Stimulated activated CD4-positive, alpha-beta T cell treated with anti-CD3 and anti-CD28 coated beads, Interleukin-4, amount 100 ng/mL, for 4 hours (primary cell): Measurements from ENCODE around the gene TIGD6.
A peak's percentile ranks its signal among the peaks of the same experiment; 100 is the strongest.
"Not testable (repeated sequence)": the region's sequence is repeated elsewhere in the genome, so short reads cannot be mapped to it uniquely, and the experiment has no call there.

Experiments
- DNase-seq, 2 experiments: peaks; one replicate each; pipeline ENCODE4 v3.0.0-alpha.2; 2020

The TIGD6 gene

DNA sequence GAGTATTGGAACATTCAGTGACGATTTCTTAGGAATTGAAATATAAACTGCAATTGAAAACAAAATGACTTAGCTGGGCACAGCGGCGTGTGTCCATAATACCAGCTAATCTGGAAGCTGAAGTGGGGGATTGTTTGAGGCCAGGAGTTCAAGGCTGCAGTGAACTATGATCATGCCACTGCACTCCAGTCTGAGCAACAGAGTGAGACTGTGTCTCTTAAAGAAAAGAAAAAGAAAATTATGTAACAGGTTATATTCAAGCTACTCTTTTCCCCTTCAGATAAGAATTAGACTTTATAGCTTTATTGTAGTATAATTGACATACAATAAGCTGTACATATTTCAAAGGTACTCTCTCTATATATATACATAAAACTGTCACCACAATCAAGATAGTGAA is 33.5 kb downstream of the TIGD6 start:
- no peak for DNase-seq

DNA sequence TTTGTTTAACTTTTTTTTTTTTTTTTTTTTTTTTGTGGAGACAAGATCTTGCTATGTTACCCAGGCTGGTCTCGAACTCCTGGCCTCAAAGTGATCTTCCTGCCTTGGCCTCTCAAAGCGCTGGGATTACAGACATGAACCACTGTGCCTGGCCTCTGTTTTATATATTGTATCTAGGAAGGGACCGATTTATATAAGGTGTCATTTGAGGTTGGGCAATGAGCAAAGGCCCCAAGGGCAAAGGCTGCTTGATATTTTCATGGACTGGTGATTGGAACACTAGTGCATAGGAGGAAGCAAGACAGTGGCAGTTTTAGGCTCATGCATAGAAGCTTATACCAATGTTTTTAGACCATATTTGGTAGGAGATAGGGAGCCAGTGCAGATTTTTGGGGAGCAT is 36.7 kb downstream of the TIGD6 start:
- DNase-seq, result no peak

DNA sequence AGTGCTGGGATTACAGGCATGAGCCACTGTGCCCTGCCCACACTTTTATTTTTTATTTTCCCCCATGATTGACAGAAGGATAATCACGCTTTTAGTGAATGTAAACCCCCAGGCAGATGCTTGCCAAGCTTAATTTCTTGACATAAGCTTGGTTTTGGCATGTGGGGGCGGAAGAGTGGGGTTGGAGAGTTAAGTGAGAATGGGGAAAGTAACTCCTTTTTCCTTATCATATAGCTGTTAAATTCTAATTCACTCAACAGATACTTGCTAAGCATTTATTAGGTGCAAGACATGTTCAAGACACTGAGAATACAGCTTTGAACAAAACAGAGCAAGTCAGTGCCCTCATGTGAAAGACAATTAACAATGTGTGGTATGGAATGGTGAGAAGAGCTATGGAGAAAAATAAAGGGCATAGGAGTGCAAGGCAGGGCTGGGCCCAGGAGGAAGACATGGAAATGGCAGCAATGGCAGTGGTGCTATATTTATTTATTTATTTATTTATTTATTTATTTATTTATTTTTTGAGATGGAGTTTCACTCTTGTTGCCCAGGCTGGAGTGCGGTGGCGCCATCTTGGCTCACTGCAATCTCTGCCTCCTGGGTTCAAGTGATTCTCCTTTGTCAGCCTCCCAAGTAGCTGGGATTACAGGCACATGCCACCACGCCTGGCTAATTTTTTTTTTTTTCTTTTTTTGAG is 37.7 kb downstream of the TIGD6 start:
- DNase-seq, result no peak

DNA sequence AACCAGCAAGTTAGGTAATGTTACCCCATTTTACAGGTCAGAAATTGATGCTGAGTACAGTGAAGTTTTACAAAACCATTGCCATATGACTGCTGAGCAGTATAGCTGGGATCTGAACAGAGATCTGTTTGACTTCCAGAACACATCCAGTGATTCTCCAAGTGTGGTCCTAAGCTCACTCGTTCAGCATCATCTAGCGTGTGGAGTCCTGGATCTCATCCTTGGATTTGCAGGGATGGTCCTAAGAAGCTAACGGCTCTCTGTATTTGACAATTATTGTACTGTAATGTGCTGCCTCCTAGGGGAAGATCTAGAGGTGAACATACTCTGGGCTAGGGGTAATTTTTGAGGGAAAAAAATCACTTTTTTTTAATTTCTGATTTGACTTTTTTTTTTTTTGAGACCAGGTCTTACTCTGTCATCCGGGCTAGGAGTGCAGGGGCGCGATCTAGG is 38.5 kb downstream of the TIGD6 start:
- no peak for DNase-seq

DNA sequence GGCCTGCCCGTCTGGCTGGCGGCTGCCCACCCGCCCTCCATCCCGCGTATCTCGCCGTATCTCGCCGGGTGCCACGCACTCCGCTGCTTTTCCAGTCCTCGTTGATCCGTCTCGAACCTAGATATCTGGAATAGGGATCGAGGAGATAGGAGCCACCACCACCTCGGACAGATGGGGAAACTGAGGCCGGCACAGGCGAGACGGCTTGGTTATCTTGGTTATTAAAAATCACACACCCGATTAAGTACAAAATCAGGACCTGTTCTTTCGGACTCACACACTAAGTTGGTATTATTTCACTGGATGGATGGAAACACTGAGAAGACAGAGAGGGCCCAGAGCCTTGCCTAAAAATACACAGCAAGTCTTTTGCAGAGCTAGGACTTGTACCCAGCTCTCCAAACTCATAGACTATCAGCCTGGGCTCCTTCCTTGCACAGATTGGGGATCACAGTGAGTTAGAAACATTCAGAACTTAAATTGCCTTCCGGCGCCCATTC is 39.2 kb downstream of the TIGD6 start:
- no peak for DNase-seq

DNA sequence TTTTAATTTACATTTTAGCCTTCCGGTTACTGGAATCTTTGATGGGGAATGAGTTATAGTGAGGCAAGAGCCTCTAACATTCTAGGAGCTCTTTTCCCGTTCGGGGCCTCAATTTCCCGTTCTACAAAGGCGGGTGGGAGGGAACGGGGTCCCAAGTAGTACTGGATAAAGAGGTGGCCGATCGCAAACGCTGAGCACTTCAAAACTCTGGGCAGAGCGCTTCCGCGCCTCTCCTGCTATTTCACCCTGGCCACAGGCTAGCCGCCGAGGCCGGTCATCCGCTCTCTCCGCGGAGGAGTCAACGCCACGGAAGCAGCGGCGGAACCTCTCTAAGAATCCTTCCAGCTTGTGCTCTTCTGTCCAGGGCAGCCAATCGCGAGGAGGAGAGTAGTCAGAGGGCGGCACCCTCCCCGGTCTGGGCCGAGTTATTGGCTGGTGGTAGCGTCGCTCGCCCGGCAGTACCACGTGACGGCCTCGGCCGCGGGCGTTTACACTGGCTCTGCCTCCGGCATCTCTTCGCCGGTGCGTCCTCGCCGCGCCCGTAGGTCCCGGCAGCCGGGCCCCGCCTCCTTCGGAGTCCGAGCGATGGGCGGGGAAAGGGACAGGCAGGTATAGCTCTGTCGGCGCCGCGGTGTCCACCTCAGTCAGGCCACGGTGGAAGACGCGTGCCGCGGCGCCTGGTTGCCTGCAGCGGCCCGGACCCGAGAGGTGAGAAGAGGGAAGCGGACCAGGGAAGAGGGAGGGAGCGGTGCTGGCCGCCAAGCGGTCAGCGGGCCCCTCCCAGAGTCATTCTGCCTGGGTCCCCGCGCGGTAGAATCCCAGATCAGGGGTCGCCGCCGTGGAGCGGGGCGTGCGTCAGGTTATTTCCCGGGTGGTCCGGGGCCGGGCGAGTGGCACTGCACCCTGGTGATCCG is 39.9 kb downstream of the TIGD6 start, which contains the start of gene SLC26A2:
Gene SLC26A2, plus strand, starts transcription at position 487 of the 914 bp plus-strand sequence. CDS start 16,895 bp downstream, outside the sequence.
- DNase-seq, result peak; percentile 88 to 94

DNA sequence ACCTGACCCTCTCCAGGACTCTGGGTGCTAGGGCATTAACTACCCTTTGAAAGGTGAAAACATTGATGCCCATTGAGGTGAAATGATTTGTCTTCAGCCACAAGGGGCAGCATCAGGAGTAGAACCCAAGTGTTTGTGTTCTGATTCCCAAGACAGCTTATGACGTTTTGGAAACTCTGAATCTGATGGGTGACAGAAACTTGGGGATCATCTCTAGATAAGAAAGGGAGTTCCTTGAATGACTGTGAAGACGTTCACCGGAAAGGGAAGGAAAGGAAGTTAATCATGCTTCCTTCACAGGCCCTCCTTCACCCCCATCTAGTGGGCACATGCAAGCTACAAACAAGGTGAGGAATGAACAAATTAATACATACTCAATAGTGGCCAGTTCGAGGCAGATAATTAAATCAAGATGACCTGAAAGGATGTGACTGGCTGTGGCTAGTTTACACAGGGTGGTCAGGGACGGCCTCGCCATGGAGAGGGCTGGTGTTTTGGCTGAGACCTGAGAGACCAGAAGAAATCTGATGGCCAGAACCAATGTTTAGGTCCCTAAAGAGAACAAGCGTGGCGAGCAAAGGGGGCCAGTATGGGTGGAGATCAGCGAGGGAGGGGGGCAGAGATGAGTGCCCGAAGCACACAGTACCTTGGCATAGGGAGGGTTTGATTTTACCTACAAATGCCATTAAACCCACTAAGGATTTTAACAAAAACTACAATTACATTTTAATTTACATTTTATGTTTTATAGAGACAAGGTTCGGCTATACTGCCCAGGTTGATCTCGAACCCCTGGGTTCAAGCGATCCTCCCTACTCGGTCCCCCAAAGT is 40.8 kb downstream of the TIGD6 start:
- DNase-seq, result peak; percentile 14 to 60

DNA sequence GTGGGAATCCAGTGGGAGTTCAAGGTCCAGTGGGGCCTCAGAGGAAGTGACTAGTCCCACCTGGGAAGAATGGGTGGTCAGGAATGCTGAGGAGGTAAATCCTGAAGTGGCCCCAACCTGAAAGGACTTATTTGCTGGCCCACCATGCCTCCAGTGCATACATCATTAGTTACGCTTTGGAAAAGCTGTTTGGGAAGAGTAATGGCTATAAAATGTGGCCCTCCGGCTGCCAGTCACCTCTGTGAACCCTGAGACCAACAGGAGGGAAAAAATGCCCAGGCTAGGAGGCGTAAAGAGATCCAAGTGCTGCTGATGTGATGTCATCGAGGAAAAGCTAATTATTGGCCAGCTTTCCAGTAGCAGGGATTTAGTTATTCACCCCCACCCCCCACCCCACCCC is 42.6 kb downstream of the TIGD6 start:
- no peak for DNase-seq

DNA sequence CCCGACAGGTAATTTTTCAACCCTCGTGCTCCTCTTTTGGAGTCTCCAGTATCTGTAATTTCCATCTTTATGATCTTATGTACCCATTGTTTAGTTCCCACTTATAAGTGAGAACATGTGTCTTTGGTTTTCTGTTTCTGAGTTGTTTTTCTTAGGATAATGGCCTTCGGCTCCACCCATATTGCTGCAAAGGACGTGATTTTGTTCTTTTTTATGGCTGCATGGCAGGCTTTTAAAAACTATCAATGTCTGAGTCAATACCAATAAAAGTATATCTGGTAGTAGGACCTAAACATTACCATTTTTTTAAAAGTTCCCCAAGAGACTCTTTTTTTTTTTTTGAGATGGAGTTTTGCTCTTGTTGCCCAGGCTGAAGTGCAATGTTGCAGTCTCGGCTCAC is 43.8 kb downstream of the TIGD6 start:
- DNase-seq, result no peak

DNA sequence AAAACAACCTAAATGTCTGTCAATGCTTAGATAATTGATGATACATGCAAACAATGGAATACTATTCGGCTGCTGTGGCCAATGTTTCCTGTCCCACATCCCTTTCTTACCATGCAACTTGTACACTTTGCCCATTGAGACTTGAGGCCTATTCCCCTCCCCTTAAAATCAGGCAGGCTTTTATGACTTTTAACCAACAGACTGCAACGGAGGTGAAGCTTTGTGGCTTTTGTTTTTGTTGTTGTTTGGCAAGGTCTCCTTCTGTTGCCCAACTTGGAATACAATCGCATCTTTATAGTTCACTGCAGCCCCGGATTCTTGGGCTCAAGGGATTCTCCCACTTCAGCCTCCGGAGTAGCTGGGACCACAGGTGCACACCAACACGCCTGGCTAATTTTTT is 45.7 kb downstream of the TIGD6 start:
- DNase-seq, result no peak

DNA sequence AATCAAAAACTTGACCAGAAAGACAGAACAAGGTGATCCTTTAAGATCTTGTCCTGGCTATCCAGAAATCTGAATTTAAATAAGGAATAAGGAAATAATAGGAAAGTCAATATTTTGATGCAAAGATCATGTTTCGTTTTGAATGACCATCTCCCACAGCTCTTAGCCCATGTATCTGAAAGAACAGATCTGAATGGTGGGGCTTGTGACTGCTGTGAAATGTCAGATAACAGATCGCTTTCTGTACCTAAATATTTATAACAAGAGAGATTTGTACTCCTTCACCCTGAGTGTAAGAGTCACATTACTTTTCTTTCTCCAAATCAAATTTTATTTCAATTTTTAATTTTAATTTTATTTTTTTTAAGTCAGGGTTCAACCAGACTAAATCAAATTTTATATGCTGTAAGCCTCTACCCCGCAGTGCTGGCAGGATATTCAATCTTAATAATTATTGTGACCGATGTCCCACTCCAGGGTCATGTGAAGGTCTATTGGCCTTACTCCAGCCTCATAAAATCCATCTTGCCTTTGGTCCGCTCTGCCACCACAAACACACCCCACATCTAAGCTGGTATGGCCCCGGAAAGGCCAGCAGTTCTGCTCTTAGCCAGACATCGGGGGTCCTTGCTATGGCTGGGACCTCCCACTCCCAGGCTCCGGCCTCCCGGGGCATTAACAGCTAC is 46.9 kb downstream of the TIGD6 start:
- no peak for DNase-seq

DNA sequence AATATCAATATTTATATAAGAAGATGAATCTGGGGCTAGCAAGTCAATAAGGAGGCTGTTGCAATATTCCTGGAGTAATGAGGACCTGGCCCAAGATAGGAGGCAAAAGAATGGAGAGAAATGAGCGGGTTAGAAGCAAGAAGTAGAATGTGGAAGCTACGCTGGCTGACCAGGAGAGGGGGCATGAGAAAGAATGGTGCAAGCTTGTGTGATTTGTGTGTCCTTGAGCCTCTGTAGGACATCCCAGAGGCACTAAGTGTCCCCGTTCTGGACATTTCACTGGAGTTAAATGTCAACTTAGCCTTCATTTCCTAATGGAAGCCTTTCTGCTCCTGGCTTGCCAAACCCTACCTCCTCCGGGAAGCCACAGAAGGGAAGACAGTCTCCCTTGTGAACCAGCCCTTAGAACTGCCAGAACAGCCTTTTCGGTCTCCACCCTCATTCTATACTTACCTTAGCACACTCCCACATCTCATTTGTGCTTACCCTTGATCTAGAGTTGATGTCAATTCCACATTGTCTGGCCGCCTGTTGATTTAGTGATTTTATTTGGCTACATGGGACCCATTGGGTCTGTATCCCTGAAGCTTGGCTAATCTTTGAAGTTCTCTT is 49.2 kb downstream of the TIGD6 start:
- DNase-seq, result no peak

DNA sequence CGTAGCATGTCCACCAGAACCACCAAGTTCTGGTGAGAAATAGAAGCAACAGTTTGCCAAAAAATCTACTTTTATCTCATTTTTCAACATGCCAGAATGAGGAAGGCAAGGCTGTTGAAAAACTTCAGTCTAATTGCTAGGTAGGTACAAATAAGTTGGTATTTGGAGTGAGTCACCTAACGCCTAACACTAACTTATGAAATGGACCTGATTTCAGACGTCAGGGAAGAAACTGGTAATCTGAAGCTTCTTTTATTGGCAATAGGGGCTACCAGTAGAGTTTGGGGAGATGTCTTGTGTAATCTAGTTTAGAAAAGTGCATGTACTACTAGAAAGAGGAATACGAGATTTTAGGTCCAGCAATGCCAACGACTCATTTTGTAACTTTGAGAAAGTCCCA is 51.5 kb downstream of the TIGD6 start:
- DNase-seq, result no peak

DNA sequence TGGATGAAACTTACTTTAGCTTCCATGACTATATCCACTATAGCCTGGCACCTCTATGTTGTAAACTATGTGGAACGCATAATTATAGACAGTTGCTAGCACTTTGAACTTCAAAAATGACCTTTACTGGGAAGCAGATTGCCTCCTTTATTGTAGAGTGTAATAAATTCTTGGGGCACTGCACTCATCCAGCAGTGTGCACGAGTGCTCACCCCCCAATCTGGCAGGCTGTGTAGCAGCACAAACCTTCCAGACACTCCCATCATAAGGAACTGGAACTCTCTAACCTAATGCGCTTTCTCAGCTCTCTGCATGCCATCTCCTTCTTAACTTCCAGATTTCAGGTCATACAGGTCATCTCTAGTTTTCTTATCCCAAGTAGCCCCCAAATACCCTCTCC is 54.3 kb downstream of the TIGD6 start:
- no peak for DNase-seq

DNA sequence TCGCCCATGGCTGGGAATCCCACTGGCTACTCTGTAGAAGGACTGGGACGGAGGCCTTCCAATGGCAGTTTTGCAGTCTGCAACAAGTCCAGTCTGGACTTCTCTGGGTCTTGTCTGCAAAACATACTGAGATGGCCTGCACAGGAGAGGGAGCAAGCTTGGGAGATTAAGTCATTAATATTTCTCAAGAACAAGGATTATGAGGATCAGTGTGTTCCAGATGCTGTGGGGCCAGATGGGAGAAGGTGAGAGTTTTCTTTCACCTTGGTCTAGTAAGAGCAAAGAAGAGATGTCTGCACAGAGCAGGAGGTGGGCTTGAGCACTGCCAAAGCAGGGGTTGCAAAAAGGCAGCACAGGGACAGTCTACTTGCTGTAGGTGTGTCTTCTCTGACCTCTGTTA is 55.8 kb downstream of the TIGD6 start, which contains the start of gene PDE6A:
Gene PDE6A, minus strand, starts transcription at position 128 of the 400 bp plus-strand sequence. Its CDS starts 120 bp downstream, at position 8.
- DNase-seq, result no peak

DNA sequence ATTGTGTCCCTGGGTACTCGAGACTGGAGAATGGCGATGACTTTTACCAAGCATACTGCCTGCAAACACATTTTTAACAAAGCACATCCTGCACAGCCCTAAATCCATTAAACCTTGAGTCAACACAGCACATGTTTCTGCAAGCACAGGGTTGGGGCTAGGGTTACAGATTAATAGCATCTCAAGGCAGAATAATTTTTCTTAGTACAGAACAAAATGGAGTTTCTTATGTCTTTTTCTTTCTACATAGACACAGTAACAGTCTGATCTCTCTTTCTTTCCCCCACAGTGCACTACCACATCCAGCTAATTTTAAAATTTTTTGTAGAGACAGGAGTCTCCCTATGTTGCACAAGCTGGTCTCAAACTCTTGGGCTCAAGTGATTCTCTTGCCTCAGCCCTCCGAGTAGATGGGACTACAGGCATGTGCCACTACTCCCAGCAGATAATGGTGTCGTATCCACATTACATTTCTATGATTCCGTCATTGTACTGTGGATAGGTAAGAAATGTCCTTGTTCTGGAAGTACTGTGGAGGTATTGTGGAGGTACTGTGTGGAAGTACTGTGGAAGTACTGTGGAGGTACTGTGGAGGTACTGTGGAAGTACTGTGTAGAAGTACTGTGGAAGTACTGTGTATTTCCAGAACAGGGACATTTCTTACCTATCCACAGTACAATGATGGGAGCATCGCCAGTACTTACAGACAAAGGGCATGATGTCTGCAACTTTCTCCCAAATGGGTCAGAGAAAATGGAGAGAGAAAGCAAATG is 57.1 kb downstream of the TIGD6 start:
- not testable (repeated sequence) for DNase-seq
